MM.1S (cell line): ENCODE measurements around the gene METTL22.

Source experiments
- DNase-seq: peaks from one replicate; pipeline ENCODE4 v3.0.0-alpha.2; 2015
- H2AFZ ChIP-seq: fragments of 300-600 bp; sonication (generic); 2 replicates; pipeline ENCODE4 v1.6.0; 2016; ENCODE audit warnings: antibody characterized with exemption, low read length
- H3F3A ChIP-seq: fragments of 300-600 bp; sonication (generic); 2 replicates; pipeline ENCODE4 v1.6.1; 2016; ENCODE audit warnings: mild to moderate bottlenecking, antibody characterized with exemption, low read length, moderate library complexity, mixed read lengths; ENCODE audit not compliant: insufficient read depth
- H3K27ac ChIP-seq: fragments of 300-600 bp; sonication (generic); 2 replicates; pipeline ENCODE4 v1.5.1; 2016; ENCODE audit warnings: mild to moderate bottlenecking, low read length
- H3K27me3 ChIP-seq: fragments of 300-600 bp; sonication (generic); replicated peaks from 2 replicates; pipeline ENCODE4 v1.6.0; 2016; ENCODE audit warnings: low read length; ENCODE audit not compliant: insufficient read depth
- H3K36me3 ChIP-seq: fragments of 300-600 bp; sonication (generic); replicated peaks from 2 replicates; pipeline ENCODE4 v1.6.1; 2016; ENCODE audit warnings: mild to moderate bottlenecking, low read length, mixed read lengths; ENCODE audit not compliant: insufficient read depth
- H3K4me1 ChIP-seq: fragments of 300-600 bp; sonication (generic); 2 replicates; pipeline ENCODE4 v1.6.1; 2016; ENCODE audit warnings: low read length, mixed read lengths
- H3K4me2 ChIP-seq: fragments of 300-600 bp; sonication (generic); 2 replicates; pipeline ENCODE4 v1.6.0; 2016; ENCODE audit warnings: low read depth, low read length
- H3K4me3 ChIP-seq: fragments of 300-600 bp; sonication (generic); 2 replicates; pipeline ENCODE4 v1.5.1; 2016; ENCODE audit warnings: low read length, mixed read lengths
- H3K79me2 ChIP-seq: fragments of 300-600 bp; sonication (generic); 2 replicates; pipeline ENCODE4 v1.6.1; 2016; ENCODE audit warnings: mixed run types, low read length, mixed read lengths
- H3K9ac ChIP-seq: fragments of 300-600 bp; sonication (generic); 2 replicates; pipeline ENCODE4 v1.6.1; 2016; ENCODE audit warnings: low read length, mixed read lengths
- H3K9me2 ChIP-seq: fragments of 300-600 bp; sonication (generic); replicated peaks from 2 replicates; pipeline ENCODE4 v1.6.1; 2016; ENCODE audit warnings: mild to moderate bottlenecking, low read length, mixed read lengths; ENCODE audit not compliant: insufficient read depth
- H3K9me3 ChIP-seq: fragments of 300-600 bp; sonication (generic); replicated peaks from 2 replicates; pipeline ENCODE4 v1.6.1; 2016; ENCODE audit warnings: mild to moderate bottlenecking, low read length, mixed read lengths; ENCODE audit not compliant: insufficient read depth
- H4K20me1 ChIP-seq: fragments of 300-600 bp; sonication (generic); 2 replicates; pipeline ENCODE4 v1.6.1; 2016; ENCODE audit warnings: mild to moderate bottlenecking, low read length, moderate library complexity, mixed read lengths; ENCODE audit not compliant: insufficient read depth
- EZH2 ChIP-seq: fragments of 300-600 bp; sonication (generic); optimal IDR thresholded peaks from 2 replicates; pipeline ENCODE3; 2017; ENCODE audit warnings: low read depth, mild to moderate bottlenecking, antibody characterized with exemption, low read length, mixed read lengths
- EZH2phosphoT487 ChIP-seq: fragments of 300-600 bp; sonication (generic); IDR thresholded peaks from 2 replicates; pipeline ENCODE4 v1.6.1; 2018; ENCODE audit warnings: antibody characterized with exemption, low read length
- TF ChIP-seq, protein P1 (sequence below): fragments of 300-600 bp; sonication (generic); IDR thresholded peaks from 2 replicates; pipeline ENCODE4 v1.5.1; 2016; ENCODE audit warnings: antibody characterized with exemption, low read length, mixed read lengths

The METTL22 gene

DNA sequence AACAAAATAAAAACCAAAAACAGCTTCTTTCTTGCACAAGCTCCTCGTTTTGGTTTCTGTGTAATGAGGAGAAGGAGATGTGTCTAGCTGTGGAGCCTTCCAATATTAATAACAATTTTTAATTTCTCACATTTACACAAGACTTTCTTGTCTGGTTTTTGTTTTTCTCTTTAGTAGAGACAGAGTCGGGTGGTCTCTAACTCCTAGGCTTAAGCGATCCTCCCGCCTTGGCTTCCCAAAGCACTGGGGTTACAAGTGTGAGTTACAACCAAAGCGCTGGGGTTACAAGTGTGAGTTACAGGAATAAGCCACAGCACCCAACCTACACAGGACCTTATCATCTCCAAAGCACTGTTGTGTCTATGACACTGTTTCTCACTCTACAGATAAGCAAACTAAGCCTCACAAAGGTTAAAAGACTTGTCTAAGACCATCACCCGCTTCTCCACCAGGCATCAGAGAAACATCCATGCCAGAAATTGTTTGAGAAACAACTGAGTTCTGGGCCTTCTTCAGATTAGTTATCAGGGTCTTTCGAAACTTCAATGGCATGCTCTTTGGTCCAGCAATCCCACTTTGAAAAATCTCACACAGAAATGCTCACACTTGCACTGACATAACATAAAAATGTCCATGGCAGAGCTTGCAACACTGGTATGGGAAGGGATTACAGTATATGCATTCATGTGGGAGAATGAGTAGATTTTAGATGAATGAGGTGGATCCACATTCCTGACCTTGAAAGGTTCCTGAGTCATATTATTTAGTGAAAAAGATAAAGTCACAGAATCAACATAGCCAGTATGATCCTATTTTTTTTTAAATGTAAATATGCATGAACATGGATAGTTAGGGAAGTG lies 56.8 kb downstream of the METTL22 start:
- DNase-seq, result no peak
- H3K4me3 ChIP-seq, result no peak overlapping the region
- no peaks in the 10 kb centered on the region for H3K36me3 ChIP-seq
- H3K27ac ChIP-seq, result no peak overlapping the region
- no peak overlapping the region for H3K9ac ChIP-seq
- no peaks in the 10 kb centered on the region for H3K27me3 ChIP-seq
- H3F3A ChIP-seq, result no peaks in the 10 kb centered on the region
- H4K20me1 ChIP-seq, result no peaks in the 10 kb centered on the region
- TF ChIP-seq EZH2phosphoT487 (no peak), EZH2 (no peak)
- TF ChIP-seq, protein P1, sequence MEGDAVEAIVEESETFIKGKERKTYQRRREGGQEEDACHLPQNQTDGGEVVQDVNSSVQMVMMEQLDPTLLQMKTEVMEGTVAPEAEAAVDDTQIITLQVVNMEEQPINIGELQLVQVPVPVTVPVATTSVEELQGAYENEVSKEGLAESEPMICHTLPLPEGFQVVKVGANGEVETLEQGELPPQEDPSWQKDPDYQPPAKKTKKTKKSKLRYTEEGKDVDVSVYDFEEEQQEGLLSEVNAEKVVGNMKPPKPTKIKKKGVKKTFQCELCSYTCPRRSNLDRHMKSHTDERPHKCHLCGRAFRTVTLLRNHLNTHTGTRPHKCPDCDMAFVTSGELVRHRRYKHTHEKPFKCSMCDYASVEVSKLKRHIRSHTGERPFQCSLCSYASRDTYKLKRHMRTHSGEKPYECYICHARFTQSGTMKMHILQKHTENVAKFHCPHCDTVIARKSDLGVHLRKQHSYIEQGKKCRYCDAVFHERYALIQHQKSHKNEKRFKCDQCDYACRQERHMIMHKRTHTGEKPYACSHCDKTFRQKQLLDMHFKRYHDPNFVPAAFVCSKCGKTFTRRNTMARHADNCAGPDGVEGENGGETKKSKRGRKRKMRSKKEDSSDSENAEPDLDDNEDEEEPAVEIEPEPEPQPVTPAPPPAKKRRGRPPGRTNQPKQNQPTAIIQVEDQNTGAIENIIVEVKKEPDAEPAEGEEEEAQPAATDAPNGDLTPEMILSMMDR, result no peak
- no peaks in the 10 kb centered on the region for H3K9me2 ChIP-seq
- H3K4me1 ChIP-seq, result no peaks in the 10 kb centered on the region
- no peak overlapping the region for H3K4me2 ChIP-seq
- H2AFZ ChIP-seq, result no peak overlapping the region
- no peaks in the 10 kb centered on the region for H3K9me3 ChIP-seq
- no peaks in the 10 kb centered on the region for H3K79me2 ChIP-seq

DNA sequence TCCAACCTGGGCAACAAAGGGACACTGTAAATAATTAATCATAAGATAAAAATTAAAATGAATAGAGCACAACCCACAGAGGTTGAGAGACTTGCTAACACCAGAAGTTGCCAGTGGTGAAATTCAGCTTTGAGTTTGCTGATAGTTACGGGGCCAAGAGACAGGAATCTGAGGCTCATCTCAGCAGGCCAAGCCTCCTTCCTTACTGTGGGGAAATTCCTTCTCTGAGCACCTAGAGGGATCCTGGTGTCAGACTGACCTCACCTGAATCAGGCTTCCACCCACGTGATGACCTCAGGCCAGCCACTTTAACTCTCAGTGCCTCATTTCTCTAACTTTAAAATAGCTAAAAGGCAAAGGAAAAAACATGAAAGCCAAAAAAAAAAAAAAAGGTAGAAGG lies 57.7 kb downstream of the METTL22 start:
- Histone ChIP-seq H3K9me3 (no peaks in the 10 kb centered on the region), H3K27ac (no peak overlapping the region), H3K4me2 (no peak overlapping the region), H3K27me3 (no peaks in the 10 kb centered on the region), H3K9me2 (no peaks in the 10 kb centered on the region), H4K20me1 (no peaks in the 10 kb centered on the region), H2AFZ (no peak overlapping the region), H3K9ac (no peak overlapping the region), H3K79me2 (no peaks in the 10 kb centered on the region), H3F3A (no peaks in the 10 kb centered on the region), H3K4me3 (no peak overlapping the region), H3K4me1 (no peaks in the 10 kb centered on the region), H3K36me3 (no peaks in the 10 kb centered on the region)
- no peak for TF ChIP-seq EZH2
- TF ChIP-seq, protein P1, result no peak
- no peak for TF ChIP-seq EZH2phosphoT487
- no peak for DNase-seq

DNA sequence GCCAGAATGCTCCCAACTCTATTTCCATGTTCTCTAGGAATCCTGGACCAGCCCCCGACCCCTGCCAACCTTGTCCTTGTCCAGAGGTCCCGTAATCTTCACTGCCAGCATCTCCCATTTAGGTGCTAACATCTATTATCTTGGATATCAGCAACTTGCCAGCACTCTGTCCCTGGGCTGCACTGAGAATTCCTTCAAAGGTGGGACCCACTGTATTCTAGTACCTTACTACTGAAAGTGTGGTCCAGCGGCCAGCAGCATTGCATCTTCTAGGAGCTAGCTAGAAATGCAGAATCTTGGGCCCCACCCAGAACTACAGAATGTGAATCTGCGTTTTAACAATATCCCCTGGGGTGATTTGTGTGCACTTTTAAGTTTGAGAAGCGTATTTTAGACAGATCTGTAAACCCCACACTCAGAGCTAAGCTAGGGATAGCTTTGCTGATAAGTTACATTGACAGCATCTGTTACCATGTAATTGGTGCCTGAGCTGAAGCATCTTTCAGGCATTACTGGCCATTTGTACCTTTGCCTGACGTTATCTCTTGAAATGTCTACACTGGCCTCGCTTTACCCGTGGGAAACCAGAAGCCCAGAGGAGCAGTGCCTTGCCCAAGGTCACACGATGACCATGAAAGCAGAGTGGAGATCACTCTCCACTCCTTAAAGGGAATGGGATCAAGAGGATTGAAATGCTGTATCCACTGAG lies 61.2 kb downstream of the METTL22 start:
- DNase-seq, result no peak
- no peaks in the 10 kb centered on the region for H3K36me3 ChIP-seq
- H3K9me2 ChIP-seq, result no peaks in the 10 kb centered on the region
- no peaks in the 10 kb centered on the region for H4K20me1 ChIP-seq
- no peaks in the 10 kb centered on the region for H3F3A ChIP-seq
- TF ChIP-seq EZH2phosphoT487 (no peak), EZH2 (no peak)
- TF ChIP-seq, protein P1, result no peak
- H3K4me2 ChIP-seq, result no peak overlapping the region
- no peak overlapping the region for H3K9ac ChIP-seq
- no peaks in the 10 kb centered on the region for H3K4me1 ChIP-seq
- H3K27me3 ChIP-seq, result no peaks in the 10 kb centered on the region
- H3K79me2 ChIP-seq, result no peaks in the 10 kb centered on the region
- no peak overlapping the region for H3K4me3 ChIP-seq
- no peak overlapping the region for H2AFZ ChIP-seq
- no peak overlapping the region for H3K27ac ChIP-seq
- no peaks in the 10 kb centered on the region for H3K9me3 ChIP-seq
